GM19035 (cell line): ENCODE data around the gene MYOZ2.

Source experiments
- ATAC-seq: cut with Tn5 transposase; IDR thresholded peaks from one replicate; pipeline ENCODE4 v1.9.1; 2021; ENCODE audit not compliant: unreplicated experiment

The MYOZ2 gene

GRCh38 chr4:119237201-119237600 lies 101.6 kb downstream of the MYOZ2 start:
- ATAC-seq, result no peak
